HG02678 (cell line): ENCODE measurements around the gene CMTM4.
"Not testable (repeated sequence)": the region's sequence is repeated elsewhere in the genome, so short reads cannot be mapped to it uniquely, and the experiment has no call there.

Experiments used
- ATAC-seq: cut with Tn5 transposase; IDR thresholded peaks from one replicate; pipeline ENCODE4 v1.9.1; 2021; ENCODE audit warnings: mild to moderate bottlenecking, moderate library complexity; ENCODE audit not compliant: unreplicated experiment

CMTM4 gene

DNA sequence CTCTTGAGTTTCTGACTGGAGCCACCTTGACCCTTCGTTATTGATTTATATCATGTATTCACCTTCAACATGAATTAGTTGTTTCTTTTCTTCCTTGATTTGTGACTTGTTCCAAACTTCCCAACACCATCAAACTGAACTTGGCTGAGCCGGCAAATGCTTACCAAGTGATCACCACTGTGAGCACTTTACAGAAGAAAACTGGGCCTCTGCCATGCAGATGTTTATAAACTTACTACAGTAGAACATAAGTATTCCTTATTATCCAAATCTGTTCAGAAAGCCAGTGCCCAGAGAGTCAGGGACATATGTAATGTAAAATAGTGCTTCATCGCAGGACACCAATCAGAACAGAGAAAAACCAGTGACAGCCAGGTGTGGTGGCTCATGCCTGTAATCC, 19.9 kb downstream of the CMTM4 start:
- ATAC-seq, result no peak

DNA sequence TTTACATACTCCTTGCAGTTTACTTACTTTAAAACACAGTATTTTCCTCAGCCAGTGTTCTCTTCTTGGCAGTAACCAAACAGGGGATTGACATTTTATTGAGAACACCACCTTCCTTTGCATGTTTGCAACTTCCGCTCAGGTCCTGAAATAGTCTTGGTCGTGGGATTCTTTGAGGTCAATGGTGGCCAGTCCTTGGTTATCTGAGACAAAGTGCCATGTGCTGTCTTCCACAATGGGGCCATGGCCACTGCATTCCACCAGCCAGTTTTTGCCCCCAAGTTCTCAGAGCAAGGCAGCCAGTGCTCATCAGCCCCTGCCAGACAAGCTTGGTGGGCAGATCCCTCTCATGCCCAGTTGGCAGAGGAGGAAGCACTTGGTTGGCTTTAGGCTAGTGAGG, 22.9 kb downstream of the CMTM4 start:
- no peak for ATAC-seq

- no peak for ATAC-seq
Measured at GRCh38 chr16:66670691-66671388, 25.7 kb downstream of the CMTM4 start.

DNA sequence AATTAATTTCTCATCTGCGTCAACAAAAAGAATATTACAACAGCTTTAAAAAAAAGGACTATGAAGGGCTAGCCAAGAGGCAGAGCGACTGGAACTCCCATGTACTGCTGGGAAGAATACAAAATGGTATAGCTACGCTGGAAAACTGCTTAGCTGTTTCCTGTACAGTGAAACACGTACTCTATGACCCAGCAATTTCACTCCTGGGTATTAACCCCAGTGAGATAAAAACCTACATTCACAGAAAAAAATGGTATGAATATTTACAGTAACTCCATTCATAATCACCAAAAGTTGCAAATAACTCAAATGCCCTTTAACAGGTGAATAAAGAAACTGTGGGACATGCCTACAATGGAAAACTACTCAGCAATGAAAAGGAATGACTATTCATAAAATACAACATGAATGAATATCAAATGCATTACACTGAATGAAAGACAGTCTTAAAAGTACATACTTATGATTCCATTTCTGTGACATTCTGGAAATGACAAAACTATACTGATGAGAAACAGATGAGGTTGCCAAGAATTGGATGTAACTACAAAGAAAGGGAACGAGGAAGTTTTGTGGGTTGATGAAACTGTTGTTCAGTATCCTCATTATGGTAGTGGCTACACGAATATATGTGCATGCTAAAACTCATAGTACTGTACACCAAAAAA, 27.6 kb downstream of the CMTM4 start:
- no peak for ATAC-seq

- no peak for ATAC-seq
Measured at GRCh38 chr16:66667944-66668343, 28.6 kb downstream of the CMTM4 start.

DNA sequence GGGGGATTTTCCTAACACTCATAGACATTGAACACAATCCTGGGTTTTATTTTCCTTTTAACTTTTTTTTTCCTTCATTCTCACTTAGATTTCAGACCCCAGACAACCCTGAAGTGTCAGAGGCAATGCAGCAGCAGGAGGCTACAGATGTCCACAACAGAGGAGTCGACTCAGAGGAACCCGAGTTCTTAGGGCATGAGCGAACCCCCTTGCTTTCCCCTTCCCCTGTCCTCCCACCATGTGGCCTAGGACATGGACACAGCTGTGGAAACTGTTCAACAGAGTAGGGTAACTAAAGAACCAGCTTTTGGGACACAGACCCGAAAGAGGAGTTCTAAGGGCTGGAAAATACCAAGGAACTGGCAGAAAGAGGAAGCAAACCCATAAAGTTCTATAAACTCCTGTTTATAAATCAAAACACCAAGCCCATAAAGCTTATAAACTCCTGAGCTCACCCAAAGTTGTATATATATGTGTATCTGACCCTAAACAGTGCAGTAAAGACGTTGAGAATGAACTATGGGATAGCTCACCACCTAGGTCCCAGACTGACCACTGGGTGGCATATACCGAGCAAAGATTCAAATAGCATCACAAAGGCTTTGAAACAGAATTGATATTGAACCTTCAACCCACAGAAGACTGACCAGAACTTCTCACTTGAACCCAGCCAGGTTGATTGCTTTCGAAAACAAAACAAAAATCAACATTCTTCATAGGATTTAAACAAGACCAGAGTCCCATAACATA, 33.9 kb downstream of the CMTM4 start:
- no peak for ATAC-seq

DNA sequence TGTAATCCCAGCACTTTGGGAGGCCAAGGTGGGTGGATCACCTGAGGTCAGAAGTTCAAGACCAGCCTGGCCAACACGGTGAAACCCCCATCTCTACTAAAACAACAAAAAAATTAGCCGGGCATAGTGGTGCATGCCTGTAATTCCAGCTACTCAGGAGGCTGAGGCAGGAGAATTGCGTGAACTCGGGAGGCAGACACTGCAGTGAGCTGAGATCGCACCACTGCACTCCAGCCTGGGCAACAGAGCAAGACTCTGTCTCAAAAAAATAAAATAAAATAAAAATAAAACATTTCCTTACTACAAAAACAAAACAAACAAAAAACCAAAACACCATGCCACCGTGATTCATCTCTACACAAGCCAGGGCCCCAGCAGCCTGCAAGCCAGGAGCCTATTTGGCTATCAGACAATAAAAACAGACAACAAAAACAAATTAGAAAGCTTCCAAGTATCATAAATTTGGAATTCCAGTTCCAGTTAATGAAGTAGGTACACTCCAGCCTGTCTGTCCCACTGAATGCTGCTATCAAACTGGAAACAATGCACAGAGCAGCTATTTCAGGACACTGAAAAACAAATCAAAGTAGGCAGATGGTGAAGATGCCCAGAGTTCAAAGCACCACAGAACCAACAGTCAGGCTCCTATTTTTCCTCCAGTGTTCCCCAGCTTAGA, 34.7 kb downstream of the CMTM4 start:
- not testable (repeated sequence) for ATAC-seq

DNA sequence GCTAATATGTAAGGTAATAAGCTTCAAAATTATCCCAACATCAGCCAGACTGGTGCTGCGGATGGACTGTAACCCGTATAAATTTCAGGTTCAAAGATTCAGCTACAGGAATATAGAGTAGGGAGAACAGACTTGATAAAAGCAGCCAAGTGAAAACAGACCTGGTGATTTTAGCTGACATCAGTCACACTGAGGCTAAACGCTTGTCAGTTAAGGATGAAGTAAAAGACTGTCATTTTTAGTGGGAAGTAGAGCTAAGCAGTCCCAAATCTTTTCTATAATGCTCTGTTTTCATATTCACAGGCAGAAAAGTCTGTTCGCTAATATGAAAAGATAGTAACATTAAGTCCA, 35.4 kb downstream of the CMTM4 start:
- ATAC-seq, result no peak

GRCh38 chr16:66660422-66661209, 35.9 kb downstream of the CMTM4 start:
- ATAC-seq, result no peak

DNA sequence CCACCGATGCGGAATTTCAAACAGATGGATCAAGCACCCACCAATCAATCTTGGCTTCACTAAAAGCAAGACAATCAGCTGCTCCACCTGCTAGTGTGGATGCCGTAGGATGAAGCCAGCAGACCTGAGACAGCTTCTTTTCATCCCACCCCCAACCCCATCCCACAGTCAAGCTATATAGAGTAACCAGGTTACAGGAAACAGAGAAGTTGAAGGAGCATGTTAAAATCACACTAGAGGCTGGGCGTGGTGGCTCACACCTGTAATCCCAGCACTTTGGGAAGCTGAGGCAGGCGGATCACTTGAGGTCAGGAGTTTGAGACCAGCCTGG, 37.7 kb downstream of the CMTM4 start:
- ATAC-seq, result no peak

DNA sequence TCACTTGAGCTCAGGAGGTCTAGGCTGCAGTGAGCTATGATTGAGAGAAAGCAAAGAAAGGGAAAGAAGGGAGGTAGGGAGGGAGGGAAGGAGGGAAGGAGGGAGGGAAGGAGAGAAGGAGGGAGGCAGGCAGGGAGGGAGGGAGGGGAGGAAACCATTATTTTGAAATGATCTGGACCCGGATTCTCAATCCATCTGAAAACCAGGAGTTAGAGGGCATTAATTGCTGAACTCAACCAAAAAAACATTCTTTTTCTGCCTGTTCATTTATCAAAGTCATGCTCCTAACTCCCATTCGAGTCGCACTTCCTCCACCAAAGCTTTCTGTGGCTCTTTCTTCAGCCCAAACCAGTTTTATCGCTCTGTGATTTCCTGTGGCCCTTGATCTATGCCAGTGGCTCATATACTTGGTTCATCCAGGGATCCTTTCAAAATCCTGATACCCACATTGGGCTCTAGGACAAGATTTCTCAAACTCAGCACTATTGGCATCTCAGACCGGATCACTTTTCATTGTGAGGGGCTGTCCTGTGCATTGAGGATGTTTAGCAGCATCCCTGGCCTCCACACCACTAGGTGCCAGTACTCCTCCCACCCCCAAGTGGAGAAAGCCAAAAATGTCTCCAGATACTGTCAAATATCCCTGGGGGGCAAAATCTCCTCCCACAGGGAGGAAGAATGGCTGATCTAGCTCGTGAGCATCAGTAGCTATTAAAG, 38.2 kb downstream of the CMTM4 start:
- ATAC-seq, result no peak

DNA sequence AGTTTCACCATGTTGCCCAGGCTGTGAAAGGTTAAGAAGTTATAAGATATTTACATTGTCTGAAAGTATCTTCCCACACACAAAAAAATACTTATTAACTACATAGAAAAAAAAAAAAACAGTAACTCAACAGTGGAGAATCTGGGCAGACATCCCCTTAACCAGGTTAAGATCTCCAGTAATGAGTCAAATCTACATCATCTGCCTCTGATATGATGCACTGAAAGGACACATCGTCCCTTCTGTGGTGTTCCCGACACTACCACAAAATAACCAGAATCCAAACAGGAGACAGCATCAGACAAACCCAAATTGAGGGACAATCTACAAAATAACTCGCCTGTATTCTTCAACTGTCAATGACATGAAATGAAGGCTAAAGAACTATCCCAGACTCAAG, 40.0 kb downstream of the CMTM4 start:
- no peak for ATAC-seq

DNA sequence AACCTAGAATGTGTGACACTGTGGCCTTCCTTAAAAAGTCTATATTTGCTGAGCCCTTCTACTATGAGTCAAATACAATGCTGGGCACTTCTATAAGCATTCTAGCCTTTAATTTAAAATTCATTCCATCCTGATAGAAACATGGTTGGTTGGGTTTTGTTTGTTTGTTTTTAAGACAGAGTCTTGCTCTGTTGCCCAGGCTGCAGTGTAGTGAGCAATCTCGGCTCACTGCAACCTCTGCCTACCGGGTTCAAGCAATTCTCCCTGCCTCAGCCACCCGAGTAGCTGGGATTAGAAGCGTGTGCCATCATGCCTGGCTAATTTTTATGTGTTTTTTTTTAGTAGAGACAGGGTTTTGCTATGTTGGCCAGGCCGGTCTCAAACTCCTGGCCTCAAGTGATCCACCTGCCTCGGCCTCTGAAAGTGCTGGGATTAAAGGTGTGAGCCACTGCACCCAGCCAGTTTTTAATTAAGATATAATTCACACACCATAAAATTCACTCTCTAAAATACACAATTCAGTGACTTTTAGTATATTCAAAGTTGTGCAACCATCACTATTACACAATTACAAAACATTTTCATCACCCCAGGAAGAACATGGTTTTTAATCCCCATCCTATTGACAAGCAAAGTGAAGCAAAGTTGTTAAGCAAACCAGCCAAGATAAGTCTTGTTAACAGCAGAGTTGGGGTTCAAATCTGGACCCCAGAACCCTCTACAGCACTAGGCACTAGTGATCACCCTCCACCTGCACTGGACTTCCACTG, 42.8 kb downstream of the CMTM4 start:
- no peak for ATAC-seq

DNA sequence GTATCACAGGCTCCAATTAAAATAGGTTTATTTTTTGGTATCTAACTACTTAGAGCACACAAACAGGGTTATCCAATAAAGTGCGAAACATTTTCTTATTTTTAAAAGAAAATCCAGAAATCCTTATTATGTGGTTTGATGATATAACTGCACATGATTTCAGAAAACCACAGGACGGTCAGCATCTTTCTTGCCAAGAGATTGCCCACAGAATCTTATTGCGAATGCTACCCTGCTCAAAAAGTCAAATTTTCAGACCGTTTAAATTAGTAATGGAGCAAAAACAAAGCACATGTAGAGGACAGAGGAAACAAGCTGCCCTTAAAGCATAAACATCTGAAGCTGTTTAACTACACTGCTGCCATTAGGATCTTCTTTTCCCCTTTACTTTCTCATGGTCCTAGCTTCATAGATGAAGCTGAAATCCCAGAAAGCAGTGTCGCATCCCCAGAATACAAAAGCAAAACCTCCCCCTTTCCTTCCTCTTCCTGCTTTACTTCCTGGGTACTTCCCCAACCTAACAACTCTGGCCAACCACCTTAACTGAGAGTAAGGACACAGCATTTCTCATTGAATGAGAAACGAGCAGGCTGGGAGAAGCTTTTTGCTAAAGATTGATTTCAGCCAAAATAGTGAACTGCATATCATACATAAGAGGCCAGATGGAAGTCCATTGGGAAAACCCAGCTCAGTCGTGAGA, 43.7 kb downstream of the CMTM4 start:
- ATAC-seq, result no peak

GRCh38 chr16:66651965-66652364, 44.6 kb downstream of the CMTM4 start:
- ATAC-seq, result no peak

DNA sequence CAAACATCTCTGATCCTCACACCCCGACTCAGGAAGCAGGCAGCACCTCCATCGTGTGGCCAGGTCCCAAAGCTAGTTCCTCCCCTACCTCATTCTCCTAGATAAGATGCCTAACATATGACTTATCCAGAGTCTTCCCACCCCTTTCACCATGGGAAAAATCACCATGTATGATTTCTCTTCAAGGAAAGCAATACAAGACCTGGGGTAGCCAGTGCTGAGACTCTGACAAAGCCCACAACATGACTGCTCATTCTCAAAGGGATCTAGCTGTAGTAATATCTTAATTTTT, 45.1 kb downstream of the CMTM4 start:
- no peak for ATAC-seq

- peak; percentile 79 for ATAC-seq
Measured at GRCh38 chr16:66650707-66651473, 45.7 kb downstream of the CMTM4 start.

GRCh38 chr16:66649636-66650205, 46.8 kb downstream of the CMTM4 start:
- ATAC-seq, result no peak
